HG03354 (cell line): ENCODE measurements around the gene EXOC7.

Experiments
- ATAC-seq: cut with Tn5 transposase; IDR thresholded peaks from one replicate; pipeline ENCODE4 v1.9.1; 2021; ENCODE audit warnings: mild to moderate bottlenecking; ENCODE audit not compliant: unreplicated experiment, poor library complexity, severe bottlenecking

The EXOC7 gene

DNA sequence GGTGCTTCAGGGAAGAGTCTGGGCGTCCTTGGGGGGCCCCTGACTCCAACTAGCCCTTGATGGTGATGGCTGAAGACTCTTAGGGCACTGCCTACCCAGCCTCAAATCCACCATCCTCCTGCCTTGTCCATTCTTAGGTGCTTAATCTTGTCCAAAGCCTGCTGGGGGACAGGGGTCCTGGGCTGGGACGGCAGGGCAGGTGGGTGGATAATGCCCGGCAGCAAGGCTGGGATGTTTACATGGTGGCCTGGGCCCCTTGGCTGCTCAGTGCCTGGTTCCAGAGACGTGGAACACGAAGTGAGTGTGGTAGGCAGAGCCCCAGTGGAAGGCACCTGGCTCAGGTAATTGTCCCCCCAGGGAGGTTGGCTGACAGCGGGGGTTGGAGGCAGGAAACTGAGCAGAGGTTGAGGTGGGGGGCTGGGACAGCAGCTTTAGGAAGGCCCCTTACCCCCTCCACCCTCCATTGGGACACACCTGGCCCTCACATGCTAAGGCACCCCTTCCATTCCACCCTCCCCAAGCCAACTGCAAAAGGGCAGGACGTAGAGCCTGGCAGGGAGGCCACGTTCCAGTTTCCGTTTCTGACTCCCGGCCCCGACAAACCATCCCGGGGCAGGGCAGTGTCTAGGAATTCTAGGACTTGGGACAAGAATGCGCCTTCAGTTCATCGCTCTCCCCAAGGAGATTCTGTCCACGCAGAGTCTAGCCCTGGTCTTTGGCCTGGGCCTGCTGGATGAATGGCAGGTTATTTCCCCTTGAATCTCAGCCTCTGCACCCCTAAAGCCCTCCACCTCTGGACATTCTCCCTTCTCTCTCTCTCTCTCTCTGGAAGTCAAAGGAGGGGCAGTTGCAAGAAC is 35.5 kb upstream of the EXOC7 start:
- ATAC-seq: no peak

DNA sequence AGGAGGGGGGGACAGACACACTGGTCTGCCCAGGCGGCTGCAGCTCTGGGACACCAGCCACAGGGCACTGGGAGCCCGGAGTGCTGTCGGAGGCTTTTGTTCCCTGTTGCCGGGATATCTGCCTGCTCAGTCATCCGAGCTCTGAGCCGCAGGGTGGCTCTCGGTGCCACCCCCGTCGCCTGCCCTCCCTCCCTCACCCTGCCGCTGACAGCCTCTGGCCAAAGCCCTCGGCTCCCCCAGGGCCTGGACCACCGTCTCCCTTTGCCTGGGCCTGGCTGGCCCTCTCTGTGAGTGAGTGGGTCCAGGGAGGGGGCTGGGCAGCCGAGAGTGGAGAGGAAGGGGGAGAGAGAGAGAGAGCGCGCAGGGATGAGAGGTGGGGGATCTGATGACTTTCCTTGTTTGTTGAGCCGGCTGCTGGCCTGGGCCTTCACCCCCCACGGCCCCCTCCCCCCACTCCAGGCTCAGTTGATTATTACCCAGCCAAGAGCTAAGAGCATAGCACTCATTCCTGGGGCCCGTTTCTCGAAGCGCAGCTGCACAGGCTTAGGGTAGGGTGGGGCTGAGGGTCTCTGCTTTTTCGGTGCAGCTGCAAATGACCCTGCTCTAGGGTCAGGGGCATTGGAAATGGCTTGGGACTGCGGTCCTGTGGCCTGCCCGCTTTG is 34.8 kb upstream of the EXOC7 start:
- ATAC-seq: no peak

GRCh38 chr17:76137351-76138233 is 34.0 kb upstream of the EXOC7 start:
- no peak for ATAC-seq

- no peak for ATAC-seq
Measured at GRCh38 chr17:76137001-76137350, 33.4 kb upstream of the EXOC7 start.

DNA sequence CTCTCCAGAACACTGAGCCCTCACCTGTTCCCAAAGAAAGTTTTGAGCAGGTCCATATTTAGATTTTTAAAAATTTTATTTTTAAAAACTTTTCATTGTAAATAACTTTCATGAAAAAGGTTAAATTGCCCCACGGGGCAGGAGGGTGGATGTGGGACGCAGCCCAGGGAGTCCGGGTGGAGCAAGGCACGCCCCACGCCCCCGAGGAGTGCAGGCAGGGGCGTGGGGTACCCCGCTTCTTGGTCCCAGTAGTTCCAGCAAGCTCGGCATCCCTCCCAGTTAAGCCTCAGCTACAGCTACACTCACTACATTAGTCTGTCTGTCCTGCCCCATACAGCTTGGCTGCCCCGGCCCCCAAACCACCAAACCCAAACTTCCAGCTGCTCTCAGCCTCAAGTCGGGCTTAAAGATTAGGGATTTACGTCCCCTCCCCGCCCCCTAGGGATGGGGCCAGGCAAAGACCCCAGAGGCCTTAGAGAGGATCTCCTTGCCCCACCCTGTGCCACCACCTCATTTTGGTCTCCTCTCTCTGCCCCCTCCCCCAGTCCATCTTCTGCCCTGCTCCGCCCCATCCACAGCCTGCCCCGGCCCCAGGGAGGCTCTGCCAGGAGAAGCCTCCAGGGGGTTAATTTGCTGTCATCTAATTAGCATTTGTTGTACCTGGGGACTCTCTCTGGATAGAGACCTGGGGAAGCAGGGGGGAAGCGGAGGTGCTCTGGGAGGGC is 32.9 kb upstream of the EXOC7 start:
- ATAC-seq: no peak

GRCh38 chr17:76135810-76136188 is 32.2 kb upstream of the EXOC7 start:
- no peak for ATAC-seq

- no peak for ATAC-seq
Measured at GRCh38 chr17:76134911-76135809, 31.6 kb upstream of the EXOC7 start.

DNA sequence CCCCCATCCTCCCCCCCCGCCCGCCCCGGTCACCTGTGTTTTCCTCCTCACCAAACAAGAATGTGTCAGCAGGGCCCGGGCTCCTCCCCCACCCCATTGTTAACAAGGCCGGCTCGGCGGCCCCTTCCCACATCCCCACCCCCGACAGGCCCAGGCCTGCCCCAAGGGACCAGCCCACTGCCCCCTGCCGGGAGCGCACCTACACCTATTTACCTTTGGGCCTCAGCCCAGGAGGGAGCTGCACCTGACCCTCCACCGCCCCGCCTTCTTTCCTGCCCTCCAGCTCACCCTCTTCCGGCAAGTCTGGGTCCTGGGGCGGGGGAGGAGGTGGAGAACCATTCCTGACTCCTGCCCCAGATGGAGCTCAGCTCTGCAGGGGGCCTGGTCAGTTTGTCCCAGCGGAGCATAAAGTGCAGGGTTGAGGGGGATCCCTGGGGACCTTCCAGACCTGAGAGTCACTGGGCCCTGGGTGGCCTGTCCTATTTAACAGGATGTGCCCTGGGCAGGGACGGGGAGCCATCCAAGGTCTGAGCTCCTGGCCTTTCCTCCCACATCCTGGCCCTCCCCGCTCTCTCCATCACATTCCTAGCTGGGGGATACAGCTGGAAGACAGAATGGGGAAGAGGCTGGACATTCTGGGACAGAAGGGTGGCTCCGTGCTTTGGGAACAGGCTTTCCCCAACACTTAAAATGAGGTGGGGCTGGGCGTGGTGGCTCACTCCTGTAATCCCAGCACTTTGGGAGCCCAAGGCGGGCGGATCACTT is 29.2 kb upstream of the EXOC7 start:
- ATAC-seq: no peak

DNA sequence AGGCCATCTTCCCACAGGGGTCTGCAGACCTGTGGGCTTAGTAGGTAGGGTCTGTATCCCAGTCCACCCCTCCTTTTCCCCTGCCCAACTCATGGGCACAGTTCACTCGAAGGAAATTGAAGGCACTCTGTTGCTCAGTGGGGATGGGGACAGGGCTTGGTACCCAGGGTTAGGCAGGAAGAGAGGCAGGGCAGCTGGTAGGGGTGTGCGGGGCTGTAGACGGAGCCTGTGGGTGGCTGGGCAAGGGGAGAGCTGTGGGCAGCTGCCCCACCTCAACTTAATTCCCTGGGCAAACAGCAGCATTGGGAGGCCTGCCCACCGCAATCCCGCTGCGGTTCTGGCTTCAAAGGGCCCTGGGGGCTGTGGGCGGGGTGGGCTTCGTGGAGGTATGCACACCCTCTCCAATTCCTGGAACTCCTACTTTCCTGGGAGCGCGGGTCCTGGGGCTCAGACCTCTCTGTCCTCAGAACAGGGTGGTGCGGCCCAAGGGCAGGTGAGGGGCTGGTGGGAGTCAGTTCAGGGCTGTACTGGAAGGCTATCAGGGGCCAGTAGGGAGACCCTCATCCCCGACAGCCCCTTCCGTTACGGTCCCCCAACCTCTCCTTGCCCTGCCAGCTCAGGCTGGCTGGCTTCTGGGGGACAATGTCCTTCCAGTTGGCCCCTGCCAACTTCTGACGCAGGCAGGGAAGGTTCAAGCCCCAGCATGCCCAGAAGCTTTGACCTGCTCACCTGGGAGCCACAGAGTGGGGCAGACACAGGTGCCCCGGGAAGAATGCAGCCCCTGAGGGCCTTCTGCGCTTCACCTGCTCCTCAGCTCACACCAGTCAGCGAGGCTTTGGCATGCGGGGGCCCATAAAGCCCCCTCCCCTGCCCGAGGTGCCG is 28.3 kb upstream of the EXOC7 start:
- no peak for ATAC-seq

- ATAC-seq: no peak
Measured at GRCh38 chr17:76131051-76131691, 27.6 kb upstream of the EXOC7 start.

- ATAC-seq: no peak
Measured at GRCh38 chr17:76130473-76130872, 26.9 kb upstream of the EXOC7 start.

- no peak for ATAC-seq
Measured at GRCh38 chr17:76125922-76126321, 22.3 kb upstream of the EXOC7 start.

- no peak for ATAC-seq
Measured at GRCh38 chr17:76125391-76125675, 21.7 kb upstream of the EXOC7 start.

- ATAC-seq: no peak
Measured at GRCh38 chr17:76124582-76125390, 21.2 kb upstream of the EXOC7 start.

DNA sequence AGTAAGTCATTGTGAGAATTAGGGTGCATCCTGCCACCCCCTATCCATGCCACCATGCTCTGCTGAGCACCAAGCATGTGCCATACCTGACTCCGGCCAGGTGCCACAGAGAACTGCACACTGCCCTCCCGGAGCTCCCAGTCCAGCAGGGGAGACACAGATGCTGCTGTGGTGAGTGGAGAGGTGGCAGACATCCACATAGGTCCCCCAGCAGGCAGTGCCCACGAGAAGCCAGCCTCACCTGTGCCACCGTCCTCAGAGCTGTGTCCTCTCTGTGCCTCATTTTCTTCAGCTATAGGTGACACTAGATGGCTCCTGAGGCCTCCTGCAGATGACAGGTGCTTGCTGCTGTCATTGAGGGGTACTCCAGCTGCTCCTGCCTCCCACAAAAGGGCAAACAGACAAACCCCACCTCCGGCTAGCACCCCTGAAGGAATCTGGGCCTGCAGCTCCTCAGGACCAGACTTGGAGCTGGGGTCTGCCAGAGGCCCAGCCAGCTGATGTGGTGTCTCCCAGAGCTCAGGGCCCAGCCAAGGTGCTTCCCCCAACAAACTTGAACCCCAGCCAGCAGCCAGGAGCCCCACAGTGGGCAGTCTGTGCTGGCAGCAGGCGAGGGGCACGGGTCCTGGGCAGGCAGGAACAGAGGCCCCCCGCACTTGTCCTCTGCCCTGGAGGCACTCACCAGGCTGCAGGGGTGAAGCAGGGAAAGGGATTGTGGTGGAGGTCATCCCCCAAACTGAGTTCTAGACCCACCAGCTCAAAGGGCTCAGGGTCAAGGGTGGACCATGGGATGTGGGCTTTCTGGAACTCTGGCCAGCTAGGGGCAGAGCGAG is 20.4 kb upstream of the EXOC7 start:
- ATAC-seq: no peak

DNA sequence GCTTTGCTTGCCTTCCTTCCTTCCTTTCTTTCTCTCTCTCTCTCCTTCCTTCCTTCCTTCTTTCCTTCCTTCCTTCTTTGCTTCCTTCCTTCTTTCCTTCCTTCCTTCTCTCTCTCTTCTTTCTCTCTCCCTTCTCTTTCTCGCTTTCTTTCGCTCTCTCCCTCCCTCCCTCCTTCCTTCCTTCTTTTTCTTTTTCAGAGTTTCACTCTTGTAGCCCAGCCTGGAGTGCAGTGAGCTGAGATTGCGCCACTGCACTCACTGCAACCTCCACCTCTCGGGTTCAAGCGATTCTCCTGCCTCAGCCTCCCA is 19.6 kb upstream of the EXOC7 start:
- no peak for ATAC-seq
